Cardiac fibroblast (primary cell): ENCODE measurements around the gene C1orf141.

Source experiments
- DNase-seq, 2 donors: peaks; one replicate each; pipeline versions ENCODE4 v3.0.0 to v3.0.0-alpha.2; 2010; ENCODE audit warnings: low read depth in 2 of 2
- H3K4me3 ChIP-seq, 2 donors: replicated peaks in 1 of 2; 1 replicate in 1 of 2; 2 replicates in 1 of 2; pipeline ENCODE4 v1.5.1; 2011; ENCODE audit warnings: low read depth in 2 of 2, low read length in 2 of 2, mild to moderate bottlenecking in 2 of 2, moderate library complexity in 1 of 2
- CTCF ChIP-seq: IDR thresholded peaks from one replicate; pipeline ENCODE4 v1.5.1; 2011; ENCODE audit warnings: low read depth, mild to moderate bottlenecking, low read length, inconsistent platforms

The C1orf141 gene

GRCh38 chr1:67120855-67121619 lies 13.7 kb downstream of the C1orf141 start:
- no peak overlapping the region for H3K4me3 ChIP-seq
- no peak for TF ChIP-seq CTCF
- DNase-seq: no peak

- no peak for DNase-seq
- H3K4me3 ChIP-seq: no peak overlapping the region
- TF ChIP-seq CTCF: no peak
Observed at GRCh38 chr1:67118646-67119045, 16.1 kb downstream of the C1orf141 start.

GRCh38 chr1:67118191-67118590 lies 16.6 kb downstream of the C1orf141 start:
- no peak for DNase-seq

GRCh38 chr1:67114162-67114561 lies 20.6 kb downstream of the C1orf141 start:
- DNase-seq: no peak
- no peak overlapping the region for H3K4me3 ChIP-seq
- TF ChIP-seq CTCF: no peak

More at GRCh38 chr1:67118191-67118590, 16.6 kb downstream of the C1orf141 start:
- TF ChIP-seq CTCF: no peak
- H3K4me3 ChIP-seq: no peak overlapping the region

GRCh38 chr1:67110352-67110751 lies 24.4 kb downstream of the C1orf141 start:
- no peak for DNase-seq
- no peak for TF ChIP-seq CTCF
- H3K4me3 ChIP-seq: no peak overlapping the region

- no peak overlapping the region for H3K4me3 ChIP-seq
- no peak for TF ChIP-seq CTCF
- DNase-seq: no peak
Observed at GRCh38 chr1:67105508-67105907, 29.3 kb downstream of the C1orf141 start.

GRCh38 chr1:67103548-67103947 lies 31.2 kb downstream of the C1orf141 start:
- TF ChIP-seq CTCF: no peak
- H3K4me3 ChIP-seq: no peak overlapping the region
- no peak for DNase-seq
